Psoas muscle (tissue), 8 donors: ENCODE measurements around the gene AOPEP. TPM values are rescaled to one million over a fixed set of nuclear protein-coding genes. Genes with fewer than 3 reads are reported as not detected.
A peak's percentile ranks its signal among the peaks of the same experiment; 100 is the strongest.

Experiments used
- ATAC-seq, 4 donors: fragments of 200-7000 bp; cut with Tn5 transposase; one replicate each; pipeline ENCODE4 v1.9.1; 2020; ENCODE audit warnings: moderate library complexity in 3 of 4, mild to moderate bottlenecking in 2 of 4
- DNase-seq, 2 donors: peaks; one replicate each; pipeline ENCODE4 v3.0.0-alpha.2; 2020
- H3K27ac ChIP-seq: fragments of 200-600 bp; one replicate; pipeline ENCODE4 v1.8.0; 2022
- H3K27me3 ChIP-seq, 3 donors: fragments of 200-600 bp in 1 of 3; one replicate each; pipeline versions ENCODE4 v1.6.1 to v1.8.0; 2013 to 2022; ENCODE audit warnings: low read length in 2 of 3, mild to moderate bottlenecking in 2 of 3, moderate library complexity in 1 of 3; ENCODE audit not compliant: insufficient read depth in 3 of 3
- H3K36me3 ChIP-seq, 2 donors: fragments of 200-600 bp in 1 of 2; one replicate each; pipeline versions ENCODE4 v1.6.1 to v1.8.0; 2013 to 2022; ENCODE audit warnings: low read depth in 1 of 2, mild to moderate bottlenecking in 1 of 2, moderate library complexity in 1 of 2; ENCODE audit not compliant: insufficient read depth in 1 of 2
- H3K4me1 ChIP-seq: fragments of 200-600 bp; one replicate; pipeline ENCODE4 v1.8.0; 2022
- H3K4me3 ChIP-seq: fragments of 200-600 bp; one replicate; pipeline ENCODE4 v1.8.0; 2022; ENCODE audit warnings: mild to moderate bottlenecking
- H3K9me3 ChIP-seq: fragments of 200-600 bp; one replicate; pipeline ENCODE4 v1.8.0; 2022
- CTCF ChIP-seq: fragments of 200-600 bp; IDR thresholded peaks from one replicate; pipeline ENCODE4 v1.8.0; 2022; ENCODE audit warnings: antibody characterized with exemption
- WGBS, 3 donors: extraction: QIAGEN DNeasy Blood & Tissue Kit; methylation state at CpG; one replicate each; pipeline versions ENCODE4 v1.1.6 to v1.1.7; 2013; 5-methylcytosine and 5-hydroxymethylcytosine counted together
- intact Hi-C, 2 donors: fragments of 100-400 bp; cut with DNase I; formaldehyde crosslinking; loops; one replicate each; pipeline versions ENCODE4 v1.11.0 to v1.14.2; 2022
- polyA plus RNA-seq, 3 donors: library from polyadenylated mRNA; stranded (reverse); fragments of 200-250 nt; gene quantifications; one replicate each; pipeline ENCODE4 v1.2.3, GENCODE V29; 2013
- total RNA-seq, 4 donors: library from RNA; stranded (reverse); fragmentation: NEBNext Ultra II Directional in 2 of 4; extraction: Animal tissue kit (Norgen Biotek cat#: 25700) in 2 of 4; gene quantifications; one replicate each; pipeline versions ENCODE4 v1.2.1 to v1.2.4, GENCODE V29; 2021 to 2023
- donor health status: healthy with polysubstance abuse.
- donor health status: DM: no; HTN: no; CAD: no; lungs with moderate emphysema.
- donor health status: Bipolar disorder and iron deficiency.
- donor health status: healthy.
- donor health status: DM: yes; HTN: yes; CAD: no.
- donor health status: DM: no; HTN: no; CAD: no.
- donor health status: DM: no; HTN: no; CAD: no.
- donor health status: DM: yes; HTN: yes; CAD: no.

The AOPEP gene
- total and polyA plus RNA-seq, 7 donors, result 46.4 to 96.9 (median 78.6) TPM

- Histone ChIP-seq H3K4me1 (peaks cover 18% of the 10 kb centered on the region), H3K9me3 (no peaks in the 10 kb centered on the region), H3K36me3 (no peaks in the 10 kb centered on the region), H3K27me3 (no peaks in the 10 kb centered on the region), H3K4me3 (no peak overlapping the region), H3K27ac (no peak overlapping the region)
- intact Hi-C loops, result no loop called here
- TF ChIP-seq CTCF, result no peak
- no peak for ATAC-seq
- no peak for DNase-seq
- 95 to 98% (median 96%) methylated on average over 2 of the region's 2 CpGs for WGBS, 3 donors
These were observed 84.6 kb downstream of the AOPEP start for GRCh38 chr9:94811074-94811473.

GRCh38 chr9:94812343-94812742, 85.8 kb downstream of the AOPEP start:
- Histone ChIP-seq H3K4me3 (no peak overlapping the region), H3K27me3 (no peaks in the 10 kb centered on the region), H3K36me3 (no peaks in the 10 kb centered on the region), H3K27ac (no peak overlapping the region), H3K9me3 (no peaks in the 10 kb centered on the region), H3K4me1 (peaks cover 16% of the 10 kb centered on the region)
- ATAC-seq (peak in 2 of 4 donors; percentile 26 to 33), DNase-seq (no peak)
- intact Hi-C loops, result no loop called here
- 73 to 82% (median 78%) methylated on average over 2 of the region's 2 CpGs for WGBS, 3 donors
- no peak for TF ChIP-seq CTCF

- ATAC-seq, result no peak
- no peaks in the 10 kb centered on the region for H3K36me3 ChIP-seq
- DNase-seq, result no peak
- no peaks in the 10 kb centered on the region for H3K27me3 ChIP-seq
- no peak for TF ChIP-seq CTCF
- H3K4me1 ChIP-seq, result peaks cover 6% of the 10 kb centered on the region
- H3K4me3 ChIP-seq, result no peak overlapping the region
- H3K9me3 ChIP-seq, result no peaks in the 10 kb centered on the region
- 90 to 100% (median 91%) methylated on average over 1 of the region's 1 CpG for WGBS, 3 donors
- no peak overlapping the region for H3K27ac ChIP-seq
- intact Hi-C loops, result no loop called here
These were observed 86.9 kb downstream of the AOPEP start for GRCh38 chr9:94813379-94813778.

DNA sequence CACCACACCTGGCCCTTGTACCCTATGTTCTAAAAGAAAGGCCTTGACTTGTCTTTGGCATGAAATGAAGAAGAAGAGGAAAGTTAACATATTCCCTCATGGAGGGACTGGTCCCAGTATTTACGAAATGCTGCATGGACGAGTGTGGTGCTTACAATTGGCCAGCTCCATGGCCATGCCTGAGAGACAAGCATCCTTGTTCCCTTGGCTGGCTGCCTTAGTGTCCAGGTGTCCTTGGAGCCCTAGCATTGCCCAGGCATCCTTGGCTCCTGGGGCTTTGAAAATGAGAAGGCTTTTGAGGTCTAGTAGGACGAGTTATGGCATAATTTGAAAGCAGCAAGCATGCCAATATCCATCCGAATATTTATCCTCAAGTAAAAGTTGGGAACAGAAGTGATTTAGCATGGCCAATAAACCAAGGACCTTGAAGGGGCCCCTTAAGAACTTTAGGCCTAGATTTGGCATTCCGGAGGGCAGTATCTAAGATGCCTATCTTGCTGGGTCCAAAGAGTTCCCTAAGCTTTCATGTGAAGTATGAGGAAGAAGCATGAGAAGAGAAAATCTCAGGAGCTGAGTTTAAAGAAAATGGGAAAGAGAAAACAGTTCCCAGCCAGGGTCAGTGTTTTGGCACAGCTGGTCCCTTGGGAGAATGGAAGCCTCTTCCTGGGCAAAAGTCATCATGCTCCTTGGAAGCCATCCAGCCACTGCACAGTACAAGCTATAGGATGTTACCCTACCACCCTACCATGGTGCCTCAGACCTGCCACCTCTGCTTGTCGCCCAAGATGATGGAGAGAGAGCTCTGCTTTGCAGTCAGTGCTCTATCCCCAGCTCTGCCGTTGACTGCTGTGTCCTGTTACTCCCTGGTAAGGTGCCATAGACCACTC, 91.0 kb downstream of the AOPEP start:
- H3K36me3 ChIP-seq, result no peaks in the 10 kb centered on the region
- 66 to 81% (median 75%) methylated on average over 7 of the region's 7 CpGs for whole genome bisulfite sequencing, 3 donors
- no peaks in the 10 kb centered on the region for H3K27me3 ChIP-seq
- ATAC-seq, result no peak
- H3K9me3 ChIP-seq, result no peaks in the 10 kb centered on the region
- H3K4me1 ChIP-seq, result peaks cover 10% of the 10 kb centered on the region
- H3K27ac ChIP-seq, result no peak overlapping the region
- H3K4me3 ChIP-seq, result no peak overlapping the region
- no peak for TF ChIP-seq CTCF
- intact Hi-C loops, result no loop called here
- DNase-seq, result no peak

GRCh38 chr9:94818178-94818541, 91.7 kb downstream of the AOPEP start:
- TF ChIP-seq CTCF, result no peak
- DNase-seq (no peak), ATAC-seq (no peak)
- intact Hi-C loops, result no loop called here
- peaks cover 13% of the 10 kb centered on the region for H3K4me1 ChIP-seq
- no peaks in the 10 kb centered on the region for H3K9me3 ChIP-seq
- no peaks in the 10 kb centered on the region for H3K36me3 ChIP-seq
- no peak overlapping the region for H3K4me3 ChIP-seq
- H3K27ac ChIP-seq, result no peak overlapping the region
- H3K27me3 ChIP-seq, result no peaks in the 10 kb centered on the region
- WGBS, 3 donors, result 97% methylated on average over 2 of the region's 2 CpGs
